Epidermal melanocyte (primary cell): ENCODE results near the gene HSPA12A.

ENCODE experiments used
- DNase-seq: peaks from one replicate; pipeline ENCODE4 v3.0.0; 2011; ENCODE audit warnings: low spot score; ENCODE audit not compliant: insufficient read length

Gene HSPA12A

GRCh38 chr10:116669080-116669479 is 73.3 kb downstream of the HSPA12A start:
- no peak for DNase-seq

GRCh38 chr10:116668446-116668845 is 73.9 kb downstream of the HSPA12A start:
- DNase-seq = no peak

GRCh38 chr10:116668018-116668417 is 74.3 kb downstream of the HSPA12A start:
- DNase-seq = no peak

- DNase-seq = no peak
Measured at GRCh38 chr10:116667484-116667883, 74.9 kb downstream of the HSPA12A start.

GRCh38 chr10:116665541-116666125 is 76.7 kb downstream of the HSPA12A start:
- DNase-seq = no peak

GRCh38 chr10:116664631-116665030 is 77.7 kb downstream of the HSPA12A start:
- no peak for DNase-seq

- no peak for DNase-seq
Measured at GRCh38 chr10:116663342-116663741, 79.0 kb downstream of the HSPA12A start.

- DNase-seq = no peak
Measured at GRCh38 chr10:116660860-116661259, 81.5 kb downstream of the HSPA12A start.

- no peak for DNase-seq
Measured at GRCh38 chr10:116659049-116659670, 83.2 kb downstream of the HSPA12A start.

- no peak for DNase-seq
Measured at GRCh38 chr10:116657863-116658551, 84.4 kb downstream of the HSPA12A start.

GRCh38 chr10:116656044-116656443 is 86.3 kb downstream of the HSPA12A start:
- DNase-seq = no peak

- DNase-seq = no peak
Measured at GRCh38 chr10:116655568-116655967, 86.8 kb downstream of the HSPA12A start.

- DNase-seq = no peak
Measured at GRCh38 chr10:116654816-116655215, 87.5 kb downstream of the HSPA12A start.

GRCh38 chr10:116653885-116654284 is 88.5 kb downstream of the HSPA12A start:
- no peak for DNase-seq

GRCh38 chr10:116648903-116649302 is 93.5 kb downstream of the HSPA12A start:
- DNase-seq = no peak

- no peak for DNase-seq
Measured at GRCh38 chr10:116646502-116646901, 95.9 kb downstream of the HSPA12A start.

GRCh38 chr10:116637830-116638229 is 104.5 kb downstream of the HSPA12A start:
- DNase-seq = no peak

- DNase-seq = no peak
Measured at GRCh38 chr10:116636976-116637375, 105.4 kb downstream of the HSPA12A start.

- no peak for DNase-seq
Measured at GRCh38 chr10:116636385-116636784, 106.0 kb downstream of the HSPA12A start.

- DNase-seq = no peak
Measured at GRCh38 chr10:116634126-116634975, 108.0 kb downstream of the HSPA12A start.

- DNase-seq = no peak
Measured at GRCh38 chr10:116633216-116633600, 109.2 kb downstream of the HSPA12A start.
